GM19438 (cell line): ENCODE data around the gene BOK.

ENCODE experiments used
- ATAC-seq: cut with Tn5 transposase; IDR thresholded peaks from one replicate; pipeline ENCODE4 v1.9.1; 2021; ENCODE audit warnings: low read depth; ENCODE audit not compliant: unreplicated experiment

The BOK gene

GRCh38 chr2:241538838-241539615, 19.5 kb upstream of the BOK start:
- ATAC-seq, result no peak

- ATAC-seq, result no peak
Observed at GRCh38 chr2:241539616-241540374, 18.8 kb upstream of the BOK start.

- no peak for ATAC-seq
Observed at GRCh38 chr2:241540401-241540770, 18.2 kb upstream of the BOK start.

GRCh38 chr2:241540771-241541561, 17.6 kb upstream of the BOK start:
- no peak for ATAC-seq

GRCh38 chr2:241541564-241542277, 16.8 kb upstream of the BOK start:
- ATAC-seq, result no peak

- no peak for ATAC-seq
Observed at GRCh38 chr2:241542278-241542605, 16.3 kb upstream of the BOK start.

- no peak for ATAC-seq
Observed at GRCh38 chr2:241545106-241545505, 13.4 kb upstream of the BOK start.

- ATAC-seq, result no peak
Observed at GRCh38 chr2:241545523-241546473, 12.7 kb upstream of the BOK start.

GRCh38 chr2:241546771-241547498, 11.6 kb upstream of the BOK start:
- no peak for ATAC-seq

GRCh38 chr2:241547781-241548450, 10.6 kb upstream of the BOK start:
- ATAC-seq, result no peak

GRCh38 chr2:241548451-241548835, 10.1 kb upstream of the BOK start:
- ATAC-seq, result no peak

GRCh38 chr2:241550616-241551580, 7.6 kb upstream of the BOK start:
- no peak for ATAC-seq

GRCh38 chr2:241551599-241551997, 6.9 kb upstream of the BOK start:
- ATAC-seq, result no peak

GRCh38 chr2:241551998-241552737, 6.4 kb upstream of the BOK start:
- no peak for ATAC-seq

- ATAC-seq, result no peak
Observed at GRCh38 chr2:241553512-241553830, 5.1 kb upstream of the BOK start.

GRCh38 chr2:241553981-241554380, 4.6 kb upstream of the BOK start:
- ATAC-seq, result no peak
